ENCODE results near the gene PDE5A.

GRCh38 chr4:119626943-119627266, 1.7 kb downstream of the PDE5A start:
- TF ChIP-seq CTCF (conservative IDR thresholded peaks at IDR 0.05; ENCODE audit: low read depth, low read length) = no peak; the same call in 1 of the 2 replicates
- TF ChIP-seq EZH2 (IDR thresholded peaks at IDR 0.05; ENCODE audit: low read length, unreplicated experiment) = no peak
- TF ChIP-seq EZH2phosphoT487 (IDR thresholded peaks at IDR 0.05; ENCODE audit: borderline replicate concordance, low read length) = no peak
